Vagina (tissue), 2 donors: ENCODE results near the gene CHRM1. TPM values are rescaled to one million over a fixed set of nuclear protein-coding genes. Genes with fewer than 3 reads are reported as not detected.
"Not testable (repeated sequence)": the region's sequence is repeated elsewhere in the genome, so short reads cannot be mapped to it uniquely, and the experiment has no call there.

Experiments used
- DNase-seq, 2 donors: peaks; one replicate each; pipeline ENCODE4 v3.0.0-alpha.2; 2017; ENCODE audit errors: extremely low spot score in 2 of 2
- H3K27ac ChIP-seq: fragments of 200-600 bp; sonication (generic); one replicate; pipeline ENCODE4 v1.5.1; 2019
- H3K27me3 ChIP-seq: fragments of 200-600 bp; sonication (generic); one replicate; pipeline ENCODE4 v1.5.1; 2019
- H3K36me3 ChIP-seq, 2 donors: fragments of 200-600 bp; sonication (generic); one replicate each; pipeline ENCODE4 v1.5.1; 2017 to 2019
- H3K4me1 ChIP-seq: fragments of 200-600 bp; sonication (generic); one replicate; pipeline ENCODE4 v1.5.1; 2019
- H3K4me3 ChIP-seq, 2 donors: fragments of 200-600 bp; sonication (generic); 1 replicate in 1 of 2; 2 replicates in 1 of 2; pipeline ENCODE4 v1.5.1; 2016 to 2019
- H3K9me3 ChIP-seq: fragments of 200-600 bp; sonication (generic); one replicate; pipeline ENCODE4 v1.5.1; 2019
- POLR2A ChIP-seq, 2 donors: fragments of 450-650 bp; IDR thresholded peaks; one replicate each; pipeline ENCODE4 v1.6.1; 2017; ENCODE audit warnings: antibody characterized with exemption in 2 of 2, mild to moderate bottlenecking in 2 of 2, moderate library complexity in 2 of 2
- POLR2AphosphoS5 ChIP-seq, 2 donors: sonication (generic); formaldehyde crosslinking; IDR thresholded peaks; one replicate each; pipeline ENCODE4 v1.9.0; 2017; ENCODE audit warnings: antibody characterized with exemption in 2 of 2, mild to moderate bottlenecking in 2 of 2, low read depth in 1 of 2; ENCODE audit not compliant: insufficient read depth in 1 of 2
- intact Hi-C: fragments of 100-400 bp; cut with DNase I; formaldehyde crosslinking; loops from one replicate; pipeline ENCODE4 v1.15.1; 2023
- total RNA-seq: library from RNA; depleted of rRNA; stranded (reverse); fragments of >200 nt; gene quantifications from one replicate; pipeline ENCODE4 v1.2.3, GENCODE V29; 2016
- TF ChIP-seq, protein P1 (sequence below), 3 experiments: fragments of 450-650 bp in 2 of 3; fragments of 200-600 bp in 1 of 3; sonication (generic) in 1 of 3; IDR thresholded peaks; one replicate each; pipeline ENCODE4 v1.5.1; 2017 to 2019; ENCODE audit warnings: antibody characterized with exemption in 3 of 3, mild to moderate bottlenecking in 2 of 3, moderate library complexity in 2 of 3

CHRM1 gene
- total RNA-seq, 1 donor from 2014 or later, result not detected

DNA sequence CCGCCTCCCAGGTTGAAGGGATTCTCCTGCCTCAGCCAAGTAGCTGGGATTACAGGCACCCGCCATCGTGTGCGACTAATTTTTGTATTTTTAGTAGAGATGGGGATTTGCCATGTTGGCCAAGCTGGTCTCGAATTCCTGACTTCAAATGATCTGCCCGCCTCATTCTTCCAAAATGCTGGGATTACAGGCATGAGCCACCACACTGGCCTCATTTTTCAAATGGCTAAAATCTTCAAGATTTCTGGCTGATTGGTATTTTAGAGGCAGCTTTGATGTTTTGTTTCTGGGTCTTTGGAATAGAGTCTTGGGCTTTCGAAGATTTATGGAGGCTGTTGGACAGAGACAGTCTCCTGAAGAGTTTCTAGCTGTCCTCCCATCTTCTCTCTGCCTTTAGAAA, 46.3 kb downstream of the CHRM1 start:
- no peaks in the 10 kb centered on the region for H3K27me3 ChIP-seq
- no peak overlapping the region for H3K4me3 ChIP-seq
- H3K9me3 ChIP-seq, result no peaks in the 10 kb centered on the region
- no peak for DNase-seq
- H3K36me3 ChIP-seq, result no peaks in the 10 kb centered on the region
- intact Hi-C loops, result no loop called here
- TF ChIP-seq POLR2AphosphoS5 (IDR thresholded peaks at IDR 0.05; ENCODE audit: insufficient read depth in 1 of 2, low read depth in 1 of 2) (no peak), POLR2A (IDR thresholded peaks at IDR 0.05) (no peak)
- TF ChIP-seq, protein P1, sequence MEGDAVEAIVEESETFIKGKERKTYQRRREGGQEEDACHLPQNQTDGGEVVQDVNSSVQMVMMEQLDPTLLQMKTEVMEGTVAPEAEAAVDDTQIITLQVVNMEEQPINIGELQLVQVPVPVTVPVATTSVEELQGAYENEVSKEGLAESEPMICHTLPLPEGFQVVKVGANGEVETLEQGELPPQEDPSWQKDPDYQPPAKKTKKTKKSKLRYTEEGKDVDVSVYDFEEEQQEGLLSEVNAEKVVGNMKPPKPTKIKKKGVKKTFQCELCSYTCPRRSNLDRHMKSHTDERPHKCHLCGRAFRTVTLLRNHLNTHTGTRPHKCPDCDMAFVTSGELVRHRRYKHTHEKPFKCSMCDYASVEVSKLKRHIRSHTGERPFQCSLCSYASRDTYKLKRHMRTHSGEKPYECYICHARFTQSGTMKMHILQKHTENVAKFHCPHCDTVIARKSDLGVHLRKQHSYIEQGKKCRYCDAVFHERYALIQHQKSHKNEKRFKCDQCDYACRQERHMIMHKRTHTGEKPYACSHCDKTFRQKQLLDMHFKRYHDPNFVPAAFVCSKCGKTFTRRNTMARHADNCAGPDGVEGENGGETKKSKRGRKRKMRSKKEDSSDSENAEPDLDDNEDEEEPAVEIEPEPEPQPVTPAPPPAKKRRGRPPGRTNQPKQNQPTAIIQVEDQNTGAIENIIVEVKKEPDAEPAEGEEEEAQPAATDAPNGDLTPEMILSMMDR (IDR thresholded peaks at IDR 0.05), result no peak
- peaks cover 12% of the 10 kb centered on the region for H3K4me1 ChIP-seq
- H3K27ac ChIP-seq, result no peak overlapping the region

DNA sequence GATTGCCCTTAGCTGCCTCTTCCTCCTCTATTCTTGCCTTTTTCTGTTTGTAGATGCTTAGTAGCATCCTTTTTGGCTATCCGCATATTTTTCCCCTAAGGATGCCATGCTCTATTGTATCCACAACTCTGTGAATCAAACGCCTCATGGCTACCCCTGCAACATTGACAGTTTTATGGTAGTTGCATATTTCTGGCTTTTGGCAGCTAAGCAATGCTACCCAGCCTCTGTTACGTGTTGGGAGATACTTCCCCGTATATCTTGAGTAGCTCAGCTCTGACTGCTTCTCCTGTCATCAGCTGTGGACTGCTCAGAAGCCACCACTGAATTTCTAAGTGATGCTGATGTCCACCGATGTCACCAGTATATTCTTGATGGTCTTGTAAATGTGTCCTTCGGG, 55.5 kb downstream of the CHRM1 start:
- no peak for DNase-seq
- intact Hi-C loops, result no loop called here
- no peaks in the 10 kb centered on the region for H3K36me3 ChIP-seq
- no peaks in the 10 kb centered on the region for H3K27me3 ChIP-seq
- H3K9me3 ChIP-seq, result no peaks in the 10 kb centered on the region
- no peaks in the 10 kb centered on the region for H3K4me1 ChIP-seq
- no peak overlapping the region for H3K27ac ChIP-seq
- TF ChIP-seq, protein P1 (IDR thresholded peaks at IDR 0.05), result no peak
- TF ChIP-seq POLR2AphosphoS5 (IDR thresholded peaks at IDR 0.05; ENCODE audit: insufficient read depth in 1 of 2, low read depth in 1 of 2) (no peak), POLR2A (IDR thresholded peaks at IDR 0.05) (no peak)
- H3K4me3 ChIP-seq, result no peak overlapping the region

DNA sequence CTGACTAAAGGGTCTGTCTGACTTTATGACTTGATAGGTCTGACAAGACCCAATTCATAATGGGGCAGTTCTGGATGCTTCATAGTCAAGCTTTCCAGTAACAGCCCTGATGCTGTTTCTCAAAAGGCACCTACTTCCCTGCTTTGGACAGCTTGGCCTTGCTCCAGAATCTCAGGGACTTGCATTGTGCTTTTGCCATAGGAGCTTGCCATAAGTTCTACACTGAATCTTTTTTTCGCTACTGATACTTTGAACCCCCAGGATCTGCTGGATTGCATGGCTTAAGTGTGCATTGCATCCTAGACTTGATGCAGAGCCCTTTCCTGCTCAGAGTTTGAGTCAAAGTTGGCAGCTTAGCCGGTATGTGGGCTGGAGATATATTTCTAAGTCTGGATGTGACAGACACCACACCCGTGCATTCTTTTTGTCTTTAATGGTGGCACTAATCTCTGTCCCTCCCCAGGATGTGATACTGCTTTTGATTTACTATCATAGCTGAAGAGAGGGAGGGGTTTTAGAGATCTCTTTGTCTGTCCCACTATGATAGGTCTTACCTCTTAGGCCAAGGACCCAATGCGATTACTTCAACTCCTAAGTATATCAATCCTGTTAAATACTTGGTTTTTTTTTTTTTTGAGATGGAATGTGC, 57.4 kb downstream of the CHRM1 start:
- Histone ChIP-seq H3K4me1 (no peaks in the 10 kb centered on the region), H3K9me3 (no peaks in the 10 kb centered on the region), H3K36me3 (no peaks in the 10 kb centered on the region), H3K4me3 (no peak overlapping the region), H3K27me3 (no peaks in the 10 kb centered on the region), H3K27ac (no peak overlapping the region)
- TF ChIP-seq POLR2AphosphoS5 (IDR thresholded peaks at IDR 0.05; ENCODE audit: insufficient read depth in 1 of 2, low read depth in 1 of 2) (no peak), POLR2A (IDR thresholded peaks at IDR 0.05) (no peak)
- TF ChIP-seq, protein P1 (IDR thresholded peaks at IDR 0.05), result no peak
- intact Hi-C loops, result loop anchor here (5.0 kb wide), 1 partner anchor 77 kb away; the partner anchor contains the start of gene TMEM179B
- no peak for DNase-seq

DNA sequence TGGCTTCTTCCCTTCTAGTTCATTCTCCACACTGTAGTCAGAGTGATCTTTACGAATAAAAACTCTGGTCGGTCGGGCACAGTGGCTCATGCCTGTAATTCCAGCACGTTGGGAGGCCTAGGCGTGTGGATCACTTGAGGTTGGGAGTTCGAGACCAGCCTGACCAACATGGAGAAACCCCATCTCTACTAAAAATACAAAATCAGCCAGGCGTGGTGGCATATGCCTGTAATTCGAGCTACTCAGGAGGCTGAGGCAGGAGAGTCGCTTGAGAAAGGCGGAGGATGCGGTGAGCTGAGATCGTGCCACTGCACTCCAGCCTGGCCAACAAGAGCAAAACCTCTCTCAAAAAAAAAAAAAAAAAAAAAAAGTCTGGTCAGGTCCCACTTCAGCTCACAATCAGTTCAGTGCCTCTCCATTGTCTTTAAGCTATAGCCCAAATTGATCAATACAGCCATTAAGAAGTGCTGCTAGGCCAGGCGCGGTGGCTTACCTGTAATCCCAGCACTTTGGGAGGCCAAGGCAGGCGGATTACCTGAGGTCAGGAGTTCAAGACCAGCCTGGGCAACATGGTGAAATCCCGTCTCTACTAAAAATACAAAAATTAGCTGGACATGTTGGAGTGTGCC, 59.5 kb downstream of the CHRM1 start:
- H3K27ac ChIP-seq, H3K4me3 ChIP-seq, DNase-seq, H3K36me3 ChIP-seq, H3K9me3 ChIP-seq, H3K27me3 ChIP-seq: not testable (repeated sequence)
- H3K4me1 ChIP-seq, result peaks cover 13% of the 10 kb centered on the region
- intact Hi-C loops, result loop anchor here (5.0 kb wide), 1 partner anchor 74 kb away; the partner anchor contains the start of gene TMEM179B

DNA sequence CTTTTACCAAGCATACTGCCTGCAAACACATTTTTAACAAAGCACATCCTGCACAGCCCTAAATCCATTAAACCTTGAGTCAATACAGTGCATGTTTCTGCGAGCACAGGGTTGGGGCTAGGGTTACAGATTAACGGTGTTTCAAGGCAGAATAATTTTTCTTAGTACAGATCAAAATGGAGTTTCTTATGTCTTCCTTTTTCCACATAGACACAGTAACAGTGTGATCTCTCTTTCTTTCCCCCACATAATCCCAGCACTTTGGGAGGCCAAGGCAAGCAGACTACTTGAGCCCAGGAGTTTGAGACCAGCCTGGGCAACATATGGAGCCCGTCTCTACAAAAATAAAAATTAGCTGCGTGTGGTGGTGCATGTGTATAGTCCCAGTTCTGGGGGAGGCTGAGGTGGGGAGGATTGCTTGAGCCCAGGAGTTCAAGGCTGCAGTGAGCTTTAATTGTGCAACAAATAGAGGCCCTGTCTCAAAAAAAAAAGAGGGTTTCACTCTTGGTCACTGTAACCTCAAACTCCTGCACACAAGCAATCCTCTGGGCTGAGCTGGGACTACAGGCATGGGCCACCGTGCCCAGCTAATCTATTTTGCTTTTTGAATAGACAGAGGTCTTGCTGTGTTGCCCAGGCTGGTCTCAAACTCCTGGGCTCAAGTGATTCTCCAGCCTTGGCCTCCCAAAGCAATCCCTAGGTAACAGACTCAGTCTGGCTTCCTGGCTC, 60.2 kb downstream of the CHRM1 start:
- Histone ChIP-seq H3K4me1 (peaks cover 19% of the 10 kb centered on the region), H3K27me3 (no peaks in the 10 kb centered on the region), H3K9me3 (no peaks in the 10 kb centered on the region), H3K27ac (no peak overlapping the region), H3K36me3 (no peaks in the 10 kb centered on the region), H3K4me3 (no peak overlapping the region)
- no peak for TF ChIP-seq POLR2A (IDR thresholded peaks at IDR 0.05)
- TF ChIP-seq, protein P1 (IDR thresholded peaks at IDR 0.05), result no peak
- no peak for TF ChIP-seq POLR2AphosphoS5 (IDR thresholded peaks at IDR 0.05; ENCODE audit: insufficient read depth in 1 of 2, low read depth in 1 of 2)
- no peak for DNase-seq
- intact Hi-C loops, result loop anchor here (5.0 kb wide), 1 partner anchor 74 kb away; the partner anchor contains the start of gene TMEM179B

DNA sequence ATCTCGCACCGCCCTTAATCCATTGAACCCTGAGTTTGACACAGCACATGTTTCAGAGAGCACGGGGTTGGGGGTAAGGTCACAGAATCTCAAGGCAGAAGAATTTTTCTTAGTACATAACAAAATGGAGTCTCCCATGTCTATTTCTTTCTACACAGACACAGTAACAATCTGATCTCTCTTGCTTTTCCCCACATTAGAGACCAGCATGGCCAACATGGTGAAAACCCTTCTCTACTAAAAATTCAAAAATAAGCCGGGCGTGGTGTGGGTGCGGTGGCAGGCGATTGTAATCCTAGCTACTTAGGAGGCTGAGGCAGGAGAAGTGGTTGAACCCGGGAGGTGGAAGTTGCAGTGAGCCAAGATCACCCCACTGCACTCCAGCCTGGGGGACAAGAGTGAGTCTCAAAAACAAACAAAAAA, 61.9 kb downstream of the CHRM1 start:
- intact Hi-C loops, result not testable (repeated sequence)

More for the DNA sequence above, 61.9 kb downstream of the CHRM1 start:
- H3K4me3 ChIP-seq, H3K27me3 ChIP-seq, H3K9me3 ChIP-seq, H3K27ac ChIP-seq, H3K36me3 ChIP-seq, DNase-seq: not testable (repeated sequence)
- peaks cover 26% of the 10 kb centered on the region for H3K4me1 ChIP-seq
